Measurements from ENCODE around the gene INHBB.

Gene INHBB

DNA sequence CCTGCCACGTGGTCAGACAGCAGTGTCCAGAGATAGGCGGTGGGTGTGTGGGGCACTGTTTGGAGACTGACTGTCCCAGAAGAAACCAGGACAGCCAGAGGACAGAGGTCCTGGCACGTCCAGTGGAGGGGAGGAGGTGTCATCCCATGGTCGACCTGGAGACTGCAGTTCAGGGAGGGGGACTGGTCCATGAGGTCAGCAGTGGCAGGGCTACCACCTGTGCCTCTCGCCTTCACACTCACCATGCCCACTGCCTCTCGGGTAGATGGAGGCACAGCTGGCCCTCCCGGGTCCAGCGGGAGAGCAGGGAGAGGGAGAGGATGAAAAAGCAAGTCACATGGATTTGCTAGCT is 53.9 kb downstream of the INHBB start:
- no peak for DNase-seq

DNA sequence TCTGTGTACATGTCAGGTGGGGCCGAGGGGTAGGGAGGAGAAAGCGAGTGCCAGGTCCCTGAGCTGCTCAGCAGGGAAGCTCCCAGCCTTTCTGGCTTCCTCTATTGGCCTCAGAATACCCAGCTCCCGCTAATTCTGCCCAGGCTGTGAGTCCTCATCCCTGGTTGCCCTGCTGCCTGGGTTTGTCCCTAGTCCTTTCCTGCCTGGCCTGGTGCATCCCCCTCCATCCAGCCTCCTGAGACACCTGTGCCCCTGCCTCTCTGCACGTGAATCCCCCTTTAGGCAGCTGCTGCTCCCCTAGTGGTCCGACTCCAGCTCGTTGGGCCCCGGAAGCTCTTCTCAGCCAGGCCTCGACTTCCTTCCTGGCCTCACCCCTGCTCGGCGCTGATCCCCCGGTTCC is 54.6 kb downstream of the INHBB start:
- no peak for DNase-seq
